Measurements from ENCODE around the gene OSGEP. TPM values are rescaled to one million over a fixed set of nuclear protein-coding genes. Genes with fewer than 3 reads are reported as not detected.

The OSGEP gene
- total RNA-seq, 5 donors from 2014 or later (not counting 1 experiment from before 2014, with no cell fraction given): 56.4 to 80.2 (median 61.5) TPM

GRCh38 chr14:20440465-20440864 lies 14.1 kb downstream of the OSGEP start:
- peak overlapping the region; percentile 85 to 93 for H3K27ac Mint-ChIP-seq
- DNase-seq: no peak
- ChIA-PET CTCF (interaction anchor here in 1 of 2 donors (0.6 kb wide), 1 partner anchor 25 kb away, joined by 3 read pairs; no protein-coding TSS in a partner anchor), POLR2A (no interaction called here)
- peaks cover 6% of the 10 kb centered on the region for H3K36me3 Mint-ChIP-seq
- H3K4me1 Mint-ChIP-seq: peaks cover 18 to 27% (median 26%) of the 10 kb centered on the region in 3 donors
- Histone ChIP-seq H3K4me3 (ENCODE audit: control insufficient read depth in 1 of 2, extremely low read depth in 1 of 2, low read length in 1 of 2) (no peak overlapping the region), H3K4me1 (ENCODE audit: control insufficient read depth in 1 of 2, extremely low read depth in 1 of 2, insufficient read depth in 2 of 2, low read length in 2 of 2) (peaks cover 14 to 22% of the 10 kb centered on the region in 2 experiments), H3K36me3 (ENCODE audit: control insufficient read depth in 2 of 2, extremely low read depth in 1 of 2, insufficient read depth in 1 of 2, low read length in 1 of 2) (peaks cover 0 to 6% of the 10 kb centered on the region in 2 donors), H3K27me3 (replicated peaks in 1 of 2; ENCODE audit: control insufficient read depth in 2 of 2, extremely low read depth in 1 of 2, insufficient read depth in 2 of 2, low read length in 1 of 2) (peaks cover 0 to 6% of the 10 kb centered on the region in 2 experiments), H3K9me3 (no peaks in the 10 kb centered on the region), H3K27ac (ENCODE audit: low read length) (peak overlapping the region; percentile 6)
- no peaks in the 10 kb centered on the region for H3K27me3 Mint-ChIP-seq
- peak overlapping the region; percentile 14 to 73 (median 31) for H3K4me3 Mint-ChIP-seq
- WGBS (ENCODE audit: insufficient coverage): 60% methylated on average over 1 of the region's 5 CpGs
- H3K9me3 Mint-ChIP-seq: no peaks in the 10 kb centered on the region
- ATAC-seq (replicated peaks in 1 of 4): peak in 2 of 4 experiments; percentile 11 to 34

GRCh38 chr14:20438664-20439063 lies 15.9 kb downstream of the OSGEP start:
- Histone ChIP-seq H3K27ac (ENCODE audit: low read length) (no peak overlapping the region), H3K36me3 (ENCODE audit: control insufficient read depth in 2 of 2, extremely low read depth in 1 of 2, insufficient read depth in 1 of 2, low read length in 1 of 2) (no peaks in the 10 kb centered on the region), H3K9me3 (no peaks in the 10 kb centered on the region), H3K4me3 (ENCODE audit: control insufficient read depth in 1 of 2, extremely low read depth in 1 of 2, low read length in 1 of 2) (no peak overlapping the region), H3K27me3 (replicated peaks in 1 of 2; ENCODE audit: control insufficient read depth in 2 of 2, extremely low read depth in 1 of 2, insufficient read depth in 2 of 2, low read length in 1 of 2) (peaks cover 0 to 6% of the 10 kb centered on the region in 2 experiments), H3K4me1 (ENCODE audit: control insufficient read depth in 1 of 2, extremely low read depth in 1 of 2, insufficient read depth in 2 of 2, low read length in 2 of 2) (peaks cover 14 to 22% of the 10 kb centered on the region in 2 experiments)
- 96% methylated on average over 4 of the region's 7 CpGs for WGBS (ENCODE audit: insufficient coverage)
- H3K27ac Mint-ChIP-seq: peak overlapping the region in 1 of 2 donors; percentile 19
- CTCF ChIA-PET: no interaction called here
- POLR2A ChIA-PET: no interaction called here
- no peaks in the 10 kb centered on the region for H3K27me3 Mint-ChIP-seq
- ATAC-seq (replicated peaks in 1 of 4): no peak
- no peak for DNase-seq
- peaks cover 18 to 27% (median 26%) of the 10 kb centered on the region in 3 donors for H3K4me1 Mint-ChIP-seq
- peaks cover 6% of the 10 kb centered on the region for H3K36me3 Mint-ChIP-seq
- H3K4me3 Mint-ChIP-seq: no peak overlapping the region
- H3K9me3 Mint-ChIP-seq: no peaks in the 10 kb centered on the region

- Histone ChIP-seq H3K36me3 (ENCODE audit: control insufficient read depth in 2 of 2, extremely low read depth in 1 of 2, insufficient read depth in 1 of 2, low read length in 1 of 2) (no peaks in the 10 kb centered on the region), H3K27ac (ENCODE audit: low read length) (no peak overlapping the region), H3K4me1 (ENCODE audit: control insufficient read depth in 1 of 2, extremely low read depth in 1 of 2, insufficient read depth in 2 of 2, low read length in 2 of 2) (peaks cover 7 to 15% of the 10 kb centered on the region in 2 experiments), H3K9me3 (no peaks in the 10 kb centered on the region), H3K27me3 (replicated peaks in 1 of 2; ENCODE audit: control insufficient read depth in 2 of 2, extremely low read depth in 1 of 2, insufficient read depth in 2 of 2, low read length in 1 of 2) (peaks cover 0 to 6% of the 10 kb centered on the region in 2 experiments), H3K4me3 (ENCODE audit: control insufficient read depth in 1 of 2, extremely low read depth in 1 of 2, low read length in 1 of 2) (no peak overlapping the region)
- H3K9me3 Mint-ChIP-seq: no peaks in the 10 kb centered on the region
- ChIA-PET CTCF (no interaction called here), POLR2A (no interaction called here)
- WGBS (ENCODE audit: insufficient coverage): 100% methylated on average over 2 of the region's 4 CpGs
- H3K4me1 Mint-ChIP-seq: peaks cover 12 to 19% (median 17%) of the 10 kb centered on the region in 3 donors
- H3K4me3 Mint-ChIP-seq: no peak overlapping the region
- ATAC-seq (replicated peaks in 1 of 4) (no peak), DNase-seq (no peak)
- no peaks in the 10 kb centered on the region for H3K36me3 Mint-ChIP-seq
- H3K27ac Mint-ChIP-seq: no peak overlapping the region
- no peaks in the 10 kb centered on the region for H3K27me3 Mint-ChIP-seq
Measured at GRCh38 chr14:20436363-20436755, 18.3 kb downstream of the OSGEP start.

GRCh38 chr14:20435582-20436362 lies 18.8 kb downstream of the OSGEP start, which contains the start of gene KLHL33:
TSS of gene KLHL33 (minus strand) at chr14:20436166. CDS start at chr14:20435811, 355 bp downstream.
- H3K9me3 Mint-ChIP-seq: no peaks in the 10 kb centered on the region
- DNase-seq (no peak), ATAC-seq (replicated peaks in 1 of 4) (no peak)
- H3K36me3 Mint-ChIP-seq: no peaks in the 10 kb centered on the region
- no peak within 1 kb of the TSS for H3K4me3 ChIP-seq (ENCODE audit: control insufficient read depth in 1 of 2, extremely low read depth in 1 of 2, low read length in 1 of 2)
- H3K27ac ChIP-seq (ENCODE audit: low read length): no peak within 1 kb of the TSS
- ChIA-PET POLR2A (no interaction called here), CTCF (no interaction called here)
- H3K27ac Mint-ChIP-seq: no peak within 1 kb of the TSS
- H3K36me3 ChIP-seq (ENCODE audit: control insufficient read depth in 2 of 2, extremely low read depth in 1 of 2, insufficient read depth in 1 of 2, low read length in 1 of 2): no peaks in the 10 kb centered on the region
- peaks cover 0 to 6% of the 10 kb centered on the region in 2 experiments for H3K27me3 ChIP-seq (replicated peaks in 1 of 2; ENCODE audit: control insufficient read depth in 2 of 2, extremely low read depth in 1 of 2, insufficient read depth in 2 of 2, low read length in 1 of 2)
- no peaks in the 10 kb centered on the region for H3K27me3 Mint-ChIP-seq
- WGBS (ENCODE audit: insufficient coverage): 91% methylated on average over 9 of the region's 17 CpGs
- peaks cover 4 to 9% of the 10 kb centered on the region in 2 experiments for H3K4me1 ChIP-seq (ENCODE audit: control insufficient read depth in 1 of 2, extremely low read depth in 1 of 2, insufficient read depth in 2 of 2, low read length in 2 of 2)
- H3K4me1 Mint-ChIP-seq: peaks cover 7 to 14% (median 11%) of the 10 kb centered on the region in 3 donors
- H3K9me3 ChIP-seq: no peaks in the 10 kb centered on the region
- H3K4me3 Mint-ChIP-seq: no peak within 1 kb of the TSS

GRCh38 chr14:20434701-20435581 lies 19.7 kb downstream of the OSGEP start:
- CTCF ChIA-PET: interaction anchor here in 1 of 2 donors (1.2 kb wide), 1 partner anchor 19 kb away, joined by 3 read pairs; no protein-coding TSS in a partner anchor
- no peaks in the 10 kb centered on the region for H3K9me3 Mint-ChIP-seq
- H3K4me3 Mint-ChIP-seq: no peak overlapping the region
- POLR2A ChIA-PET: no interaction called here
- peaks cover 0 to 5% of the 10 kb centered on the region in 2 experiments for H3K4me1 ChIP-seq (ENCODE audit: control insufficient read depth in 1 of 2, extremely low read depth in 1 of 2, insufficient read depth in 2 of 2, low read length in 2 of 2)
- DNase-seq (no peak), ATAC-seq (replicated peaks in 1 of 4) (no peak)
- H3K36me3 Mint-ChIP-seq: no peaks in the 10 kb centered on the region
- H3K27me3 ChIP-seq (replicated peaks in 1 of 2; ENCODE audit: control insufficient read depth in 2 of 2, extremely low read depth in 1 of 2, insufficient read depth in 2 of 2, low read length in 1 of 2): peaks cover 0 to 6% of the 10 kb centered on the region in 2 experiments
- H3K27me3 Mint-ChIP-seq: no peaks in the 10 kb centered on the region
- H3K9me3 ChIP-seq: no peaks in the 10 kb centered on the region
- peaks cover 2 to 8% (median 6%) of the 10 kb centered on the region in 3 donors for H3K4me1 Mint-ChIP-seq
- H3K36me3 ChIP-seq (ENCODE audit: control insufficient read depth in 2 of 2, extremely low read depth in 1 of 2, insufficient read depth in 1 of 2, low read length in 1 of 2): no peaks in the 10 kb centered on the region
- H3K27ac ChIP-seq (ENCODE audit: low read length): no peak overlapping the region
- WGBS (ENCODE audit: insufficient coverage): 93% methylated on average over 38 of the region's 44 CpGs
- H3K4me3 ChIP-seq (ENCODE audit: control insufficient read depth in 1 of 2, extremely low read depth in 1 of 2, low read length in 1 of 2): no peak overlapping the region
- no peak overlapping the region for H3K27ac Mint-ChIP-seq
